MM.1S (cell line): Measurements from ENCODE around the gene APOH.

Experiments
- DNase-seq: peaks from one replicate; pipeline ENCODE4 v3.0.0-alpha.2; 2015
- H2AFZ ChIP-seq: fragments of 300-600 bp; sonication (generic); 2 replicates; pipeline ENCODE4 v1.6.0; 2016; ENCODE audit warnings: antibody characterized with exemption, low read length
- H3F3A ChIP-seq: fragments of 300-600 bp; sonication (generic); 2 replicates; pipeline ENCODE4 v1.6.1; 2016; ENCODE audit warnings: mild to moderate bottlenecking, antibody characterized with exemption, low read length, moderate library complexity, mixed read lengths; ENCODE audit not compliant: insufficient read depth
- H3K27ac ChIP-seq: fragments of 300-600 bp; sonication (generic); 2 replicates; pipeline ENCODE4 v1.5.1; 2016; ENCODE audit warnings: mild to moderate bottlenecking, low read length
- H3K27me3 ChIP-seq: fragments of 300-600 bp; sonication (generic); replicated peaks from 2 replicates; pipeline ENCODE4 v1.6.0; 2016; ENCODE audit warnings: low read length; ENCODE audit not compliant: insufficient read depth
- H3K36me3 ChIP-seq: fragments of 300-600 bp; sonication (generic); replicated peaks from 2 replicates; pipeline ENCODE4 v1.6.1; 2016; ENCODE audit warnings: mild to moderate bottlenecking, low read length, mixed read lengths; ENCODE audit not compliant: insufficient read depth
- H3K4me1 ChIP-seq: fragments of 300-600 bp; sonication (generic); 2 replicates; pipeline ENCODE4 v1.6.1; 2016; ENCODE audit warnings: low read length, mixed read lengths
- H3K4me2 ChIP-seq: fragments of 300-600 bp; sonication (generic); 2 replicates; pipeline ENCODE4 v1.6.0; 2016; ENCODE audit warnings: low read depth, low read length
- H3K4me3 ChIP-seq: fragments of 300-600 bp; sonication (generic); 2 replicates; pipeline ENCODE4 v1.5.1; 2016; ENCODE audit warnings: low read length, mixed read lengths
- H3K79me2 ChIP-seq: fragments of 300-600 bp; sonication (generic); 2 replicates; pipeline ENCODE4 v1.6.1; 2016; ENCODE audit warnings: mixed run types, low read length, mixed read lengths
- H3K9ac ChIP-seq: fragments of 300-600 bp; sonication (generic); 2 replicates; pipeline ENCODE4 v1.6.1; 2016; ENCODE audit warnings: low read length, mixed read lengths
- H3K9me2 ChIP-seq: fragments of 300-600 bp; sonication (generic); replicated peaks from 2 replicates; pipeline ENCODE4 v1.6.1; 2016; ENCODE audit warnings: mild to moderate bottlenecking, low read length, mixed read lengths; ENCODE audit not compliant: insufficient read depth
- H3K9me3 ChIP-seq: fragments of 300-600 bp; sonication (generic); replicated peaks from 2 replicates; pipeline ENCODE4 v1.6.1; 2016; ENCODE audit warnings: mild to moderate bottlenecking, low read length, mixed read lengths; ENCODE audit not compliant: insufficient read depth
- H4K20me1 ChIP-seq: fragments of 300-600 bp; sonication (generic); 2 replicates; pipeline ENCODE4 v1.6.1; 2016; ENCODE audit warnings: mild to moderate bottlenecking, low read length, moderate library complexity, mixed read lengths; ENCODE audit not compliant: insufficient read depth
- CTCF ChIP-seq: fragments of 300-600 bp; sonication (generic); IDR thresholded peaks from 2 replicates; pipeline ENCODE4 v1.5.1; 2016; ENCODE audit warnings: antibody characterized with exemption, low read length, mixed read lengths
- EZH2 ChIP-seq: fragments of 300-600 bp; sonication (generic); optimal IDR thresholded peaks from 2 replicates; pipeline ENCODE3; 2017; ENCODE audit warnings: low read depth, mild to moderate bottlenecking, antibody characterized with exemption, low read length, mixed read lengths
- EZH2phosphoT487 ChIP-seq: fragments of 300-600 bp; sonication (generic); IDR thresholded peaks from 2 replicates; pipeline ENCODE4 v1.6.1; 2018; ENCODE audit warnings: antibody characterized with exemption, low read length

The APOH gene

GRCh38 chr17:66264696-66265095 is 35.5 kb upstream of the APOH start:
- H3K9me2 ChIP-seq = no peaks in the 10 kb centered on the region
- H3K4me2 ChIP-seq = no peak overlapping the region
- no peaks in the 10 kb centered on the region for H3K9me3 ChIP-seq
- no peaks in the 10 kb centered on the region for H4K20me1 ChIP-seq
- H3K4me1 ChIP-seq = no peaks in the 10 kb centered on the region
- no peaks in the 10 kb centered on the region for H3K79me2 ChIP-seq
- H3F3A ChIP-seq = no peaks in the 10 kb centered on the region
- H3K27ac ChIP-seq = no peak overlapping the region
- no peaks in the 10 kb centered on the region for H3K36me3 ChIP-seq
- TF ChIP-seq CTCF (no peak), EZH2 (no peak), EZH2phosphoT487 (no peak)
- DNase-seq = no peak
- H3K27me3 ChIP-seq = no peaks in the 10 kb centered on the region
- H3K4me3 ChIP-seq = no peak overlapping the region
- no peak overlapping the region for H3K9ac ChIP-seq
- no peak overlapping the region for H2AFZ ChIP-seq

GRCh38 chr17:66262767-66263166 is 33.6 kb upstream of the APOH start:
- H3K9ac ChIP-seq = no peak overlapping the region

GRCh38 chr17:66260688-66261087 is 31.5 kb upstream of the APOH start:
- H3K9ac ChIP-seq = no peak overlapping the region
- no peak overlapping the region for H3K27ac ChIP-seq
- no peaks in the 10 kb centered on the region for H3K36me3 ChIP-seq
- H2AFZ ChIP-seq = no peak overlapping the region
- H3K79me2 ChIP-seq = no peaks in the 10 kb centered on the region
- H3K9me2 ChIP-seq = no peaks in the 10 kb centered on the region
- no peak for TF ChIP-seq EZH2phosphoT487
- TF ChIP-seq EZH2 = no peak
- TF ChIP-seq CTCF = no peak
- no peaks in the 10 kb centered on the region for H3K27me3 ChIP-seq
- H4K20me1 ChIP-seq = no peaks in the 10 kb centered on the region
- no peaks in the 10 kb centered on the region for H3K9me3 ChIP-seq
- H3K4me2 ChIP-seq = no peak overlapping the region
- no peaks in the 10 kb centered on the region for H3F3A ChIP-seq
- no peak overlapping the region for H3K4me3 ChIP-seq
- no peaks in the 10 kb centered on the region for H3K4me1 ChIP-seq
- DNase-seq = no peak

More at GRCh38 chr17:66262767-66263166, 33.6 kb upstream of the APOH start:
- Histone ChIP-seq H3K36me3 (no peaks in the 10 kb centered on the region), H3K79me2 (no peaks in the 10 kb centered on the region), H3K27me3 (no peaks in the 10 kb centered on the region), H3K9me3 (no peaks in the 10 kb centered on the region), H4K20me1 (no peaks in the 10 kb centered on the region), H3F3A (no peaks in the 10 kb centered on the region), H3K4me1 (no peaks in the 10 kb centered on the region), H3K9me2 (no peaks in the 10 kb centered on the region), H3K4me2 (no peak overlapping the region), H2AFZ (no peak overlapping the region), H3K27ac (no peak overlapping the region), H3K4me3 (no peak overlapping the region)
- TF ChIP-seq EZH2phosphoT487 (no peak), CTCF (no peak), EZH2 (no peak)
- DNase-seq = no peak
